SK-N-MC (cell line): ENCODE results near the gene TMEM175.

ENCODE experiments used
- DNase-seq: peaks from one replicate; pipeline ENCODE4 v3.0.0-alpha.2; 2011; ENCODE audit warnings: low read depth, low spot score
- H3K27ac ChIP-seq: fragments of 200-600 bp; sonication (generic); 2 replicates; pipeline ENCODE4 v1.5.1; 2016; ENCODE audit warnings: mixed run types
- H3K36me3 ChIP-seq: fragments of 200-600 bp; sonication (generic); 2 replicates; pipeline ENCODE4 v1.6.1; 2017; ENCODE audit warnings: antibody characterized with exemption, low read length, mixed read lengths; ENCODE audit not compliant: insufficient read depth
- H3K4me3 ChIP-seq: fragments of 200-600 bp; sonication (generic); 2 replicates; pipeline ENCODE4 v1.5.1; 2016
- H3K9ac ChIP-seq: fragments of 200-600 bp; sonication (generic); 2 replicates; pipeline ENCODE4 v1.8.0; 2017; ENCODE audit warnings: mixed run types, mixed read lengths; ENCODE audit not compliant: insufficient read length
- H3K9me3 ChIP-seq: fragments of 200-600 bp; sonication (generic); 2 replicates; pipeline ENCODE4 v1.6.1; 2017; ENCODE audit warnings: low read depth, mild to moderate bottlenecking, antibody characterized with exemption, low read length, moderate library complexity, mixed read lengths
- EZH2 ChIP-seq: fragments of 200-600 bp; sonication (generic); IDR thresholded peaks from one replicate; pipeline ENCODE4 v1.6.1; 2017; ENCODE audit warnings: antibody characterized with exemption
- FOXP2 ChIP-seq: optimal IDR thresholded peaks from 2 replicates; pipeline ENCODE3; 2011; ENCODE audit warnings: mild to moderate bottlenecking, moderate library complexity; ENCODE audit not compliant: insufficient read depth; ENCODE audit errors: extremely low read length, control extremely low read depth
- POLR2AphosphoS5 ChIP-seq: IDR thresholded peaks from 2 replicates; pipeline ENCODE4 v1.6.1; 2012; ENCODE audit warnings: mild to moderate bottlenecking, low read depth, low read length, borderline replicate concordance

TMEM175 gene

GRCh38 chr4:931960-932712 lies at the start of gene TMEM175, which contains the start of gene GAK:
TMEM175 (plus strand) TSS chr4:932460; CDS start chr4:947740, 15,280 bp downstream.
GAK (minus strand) TSS chr4:932316; CDS start chr4:932187, 129 bp downstream.
- TF ChIP-seq POLR2AphosphoS5, result peak; percentile 92
- TF ChIP-seq FOXP2, result no peak
- Histone ChIP-seq H3K36me3 (no peaks in the 10 kb centered on the region), H3K27ac (no peak within 1 kb of the TSS), H3K9me3 (no peaks in the 10 kb centered on the region), H3K9ac (peak within 1 kb of the TSS; percentile 95), H3K4me3 (peak within 1 kb of the TSS; percentile 90)
- no peak for DNase-seq

- no peak overlapping the region for H3K9ac ChIP-seq
- H3K27ac ChIP-seq, result no peak overlapping the region
- H3K36me3 ChIP-seq, result peaks cover 4% of the 10 kb centered on the region; the same call in 1 of the 2 replicates
- DNase-seq, result no peak
- no peaks in the 10 kb centered on the region for H3K9me3 ChIP-seq
- TF ChIP-seq EZH2 (no peak), POLR2AphosphoS5 (no peak), FOXP2 (no peak)
- no peak overlapping the region for H3K4me3 ChIP-seq
These were observed 49.6 kb upstream of the TMEM175 start for GRCh38 chr4:882646-883045.

GRCh38 chr4:883377-884095 lies 48.7 kb upstream of the TMEM175 start:
- H3K27ac ChIP-seq, result no peak overlapping the region
- no peak overlapping the region for H3K4me3 ChIP-seq
- TF ChIP-seq EZH2 (no peak), POLR2AphosphoS5 (no peak), FOXP2 (no peak)
- H3K9ac ChIP-seq, result no peak overlapping the region
- DNase-seq, result no peak
- peaks cover under 1% of the 10 kb centered on the region; the same call in 1 of the 2 replicates for H3K36me3 ChIP-seq
- H3K9me3 ChIP-seq, result no peaks in the 10 kb centered on the region

- no peak overlapping the region for H3K9ac ChIP-seq
- no peaks in the 10 kb centered on the region; the same call in 1 of the 2 replicates for H3K36me3 ChIP-seq
- TF ChIP-seq POLR2AphosphoS5 (no peak), EZH2 (no peak), FOXP2 (no peak)
- no peak overlapping the region for H3K4me3 ChIP-seq
- DNase-seq, result no peak
- no peak overlapping the region for H3K27ac ChIP-seq
- H3K9me3 ChIP-seq, result no peaks in the 10 kb centered on the region
These were observed 48.0 kb upstream of the TMEM175 start for GRCh38 chr4:884259-884658.

GRCh38 chr4:884896-885295 lies 47.4 kb upstream of the TMEM175 start:
- TF ChIP-seq POLR2AphosphoS5 (no peak), EZH2 (no peak), FOXP2 (no peak)
- Histone ChIP-seq H3K9ac (no peak overlapping the region), H3K4me3 (no peak overlapping the region), H3K36me3 (no peaks in the 10 kb centered on the region; the same call in 1 of the 2 replicates), H3K9me3 (no peaks in the 10 kb centered on the region), H3K27ac (no peak overlapping the region)
- DNase-seq, result no peak

GRCh38 chr4:885353-885752 lies 46.9 kb upstream of the TMEM175 start:
- Histone ChIP-seq H3K9me3 (no peaks in the 10 kb centered on the region), H3K4me3 (no peak overlapping the region), H3K27ac (no peak overlapping the region), H3K36me3 (no peaks in the 10 kb centered on the region; the same call in 1 of the 2 replicates), H3K9ac (no peak overlapping the region)
- no peak for TF ChIP-seq FOXP2
- TF ChIP-seq POLR2AphosphoS5, result no peak
- TF ChIP-seq EZH2, result no peak
- DNase-seq, result no peak

GRCh38 chr4:886244-886643 lies 46.0 kb upstream of the TMEM175 start:
- no peak overlapping the region for H3K4me3 ChIP-seq
- TF ChIP-seq EZH2, result no peak
- TF ChIP-seq FOXP2, result no peak
- TF ChIP-seq POLR2AphosphoS5, result no peak
- no peak overlapping the region for H3K9ac ChIP-seq
- H3K27ac ChIP-seq, result no peak overlapping the region
- DNase-seq, result no peak
- H3K9me3 ChIP-seq, result no peaks in the 10 kb centered on the region
- no peaks in the 10 kb centered on the region; the same call in 1 of the 2 replicates for H3K36me3 ChIP-seq

- no peak overlapping the region for H3K27ac ChIP-seq
- H3K9me3 ChIP-seq, result no peaks in the 10 kb centered on the region
- no peak for DNase-seq
- TF ChIP-seq POLR2AphosphoS5, result no peak
- TF ChIP-seq FOXP2, result no peak
- no peak for TF ChIP-seq EZH2
- no peak overlapping the region for H3K4me3 ChIP-seq
- H3K9ac ChIP-seq, result no peak overlapping the region
- no peaks in the 10 kb centered on the region; the same call in 1 of the 2 replicates for H3K36me3 ChIP-seq
These were observed 45.1 kb upstream of the TMEM175 start for GRCh38 chr4:887034-887763.
